ENCODE measurements around the gene CDC42BPG.

Gene CDC42BPG

GRCh38 chr11:64844330-64845128, at the start of gene CDC42BPG:
Gene CDC42BPG, minus strand, starts transcription at chr11:64844653. Its CDS starts 84 bp downstream, at chr11:64844569.
- peak; percentile 54 for DNase-seq

- no peak for DNase-seq
Measured at GRCh38 chr11:64893194-64894069, 49.0 kb upstream of the CDC42BPG start.

DNA sequence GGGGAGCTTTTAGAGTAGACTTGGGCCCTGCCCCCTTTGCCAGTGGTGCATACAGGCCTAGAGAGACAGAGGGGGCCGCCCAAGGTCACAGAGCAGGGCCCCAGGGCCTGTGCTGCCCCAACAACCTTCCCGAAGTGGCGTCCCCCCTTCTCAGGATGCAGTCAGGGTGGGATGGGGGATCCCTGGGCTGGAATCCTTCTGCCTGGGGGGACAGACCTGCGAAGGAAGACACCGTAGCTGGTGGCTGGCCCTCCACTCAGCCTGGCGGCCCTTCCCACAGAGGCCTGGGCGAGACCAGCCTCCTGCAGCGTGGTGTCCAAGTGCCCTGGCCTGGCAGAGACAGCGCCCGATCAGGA, 48.4 kb upstream of the CDC42BPG start:
- DNase-seq: no peak

DNA sequence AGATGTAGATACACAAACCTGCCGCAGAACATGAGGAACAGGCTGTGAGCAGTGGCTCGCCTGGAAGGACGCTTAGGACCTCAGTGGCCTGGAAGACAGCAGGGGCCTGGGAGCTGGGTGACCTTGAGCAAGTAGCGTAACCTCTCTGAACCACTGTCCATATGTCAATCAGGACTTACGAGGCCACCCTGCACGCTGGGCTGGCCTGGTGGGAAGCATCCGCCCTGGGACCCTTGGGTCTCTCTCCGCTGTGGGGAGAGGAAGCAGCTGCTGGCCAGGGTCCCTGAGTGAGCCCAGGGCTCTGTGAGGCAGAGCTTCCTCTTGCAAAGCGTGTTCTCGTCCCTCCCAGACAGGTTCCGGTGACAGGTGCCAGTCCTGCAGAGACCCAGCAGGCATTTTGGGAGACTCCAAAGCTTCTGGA, 48.0 kb upstream of the CDC42BPG start:
- DNase-seq: no peak

DNA sequence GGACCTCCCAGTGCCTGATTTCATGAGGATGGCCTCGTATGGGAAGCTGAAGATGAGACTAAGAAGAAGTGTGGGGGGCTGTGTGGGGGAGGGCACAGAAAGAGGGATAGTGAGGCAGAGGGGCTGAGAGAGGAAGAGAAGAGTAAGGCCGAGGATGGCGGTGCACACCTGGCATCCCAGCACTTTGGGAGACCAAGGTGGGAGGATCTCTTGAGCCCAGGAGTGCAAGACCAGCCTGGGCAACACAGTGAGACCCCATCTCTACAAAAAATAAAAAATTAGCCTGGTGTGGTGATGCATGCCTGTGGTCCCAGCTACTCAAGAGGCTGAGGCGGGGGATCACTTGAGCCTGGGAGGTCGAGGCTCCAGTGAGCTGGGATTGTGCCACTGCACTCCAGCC, 47.4 kb upstream of the CDC42BPG start:
- no peak for DNase-seq

DNA sequence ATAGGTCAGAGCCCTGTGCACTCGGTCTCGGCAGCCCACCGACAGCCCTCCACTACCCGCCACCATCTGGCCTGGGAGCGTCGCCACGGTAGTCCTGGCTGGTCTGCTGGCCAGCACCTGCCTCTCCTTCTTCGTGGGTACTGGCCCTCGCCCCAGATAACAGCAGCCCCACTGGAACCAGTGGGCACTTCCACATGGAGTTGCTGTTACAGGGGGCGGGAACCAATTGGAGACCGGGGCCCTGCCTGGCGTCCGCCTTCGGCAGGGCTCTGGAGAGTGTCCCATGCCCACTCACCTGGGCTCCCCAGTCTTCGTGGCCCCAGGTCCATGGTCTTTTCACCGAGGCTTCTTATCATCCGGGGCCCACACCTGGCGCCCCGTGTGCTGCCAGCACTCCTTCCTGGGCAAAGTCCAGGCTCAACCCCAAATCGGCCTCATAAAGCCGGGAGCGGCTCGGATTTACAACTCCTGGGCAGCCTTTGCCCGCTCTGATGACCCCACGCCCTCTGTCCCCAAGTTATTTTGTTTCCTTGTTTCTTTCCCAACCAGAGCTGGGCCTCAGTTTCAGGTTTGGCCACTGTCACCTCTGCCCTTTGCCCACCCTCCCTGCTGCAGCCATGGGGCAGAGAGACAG, 46.9 kb upstream of the CDC42BPG start:
- DNase-seq: no peak

- no peak for DNase-seq
Measured at GRCh38 chr11:64890522-64890939, 46.1 kb upstream of the CDC42BPG start.

- no peak for DNase-seq
Measured at GRCh38 chr11:64888729-64889511, 44.5 kb upstream of the CDC42BPG start.

GRCh38 chr11:64888406-64888728, 43.9 kb upstream of the CDC42BPG start:
- DNase-seq: no peak

DNA sequence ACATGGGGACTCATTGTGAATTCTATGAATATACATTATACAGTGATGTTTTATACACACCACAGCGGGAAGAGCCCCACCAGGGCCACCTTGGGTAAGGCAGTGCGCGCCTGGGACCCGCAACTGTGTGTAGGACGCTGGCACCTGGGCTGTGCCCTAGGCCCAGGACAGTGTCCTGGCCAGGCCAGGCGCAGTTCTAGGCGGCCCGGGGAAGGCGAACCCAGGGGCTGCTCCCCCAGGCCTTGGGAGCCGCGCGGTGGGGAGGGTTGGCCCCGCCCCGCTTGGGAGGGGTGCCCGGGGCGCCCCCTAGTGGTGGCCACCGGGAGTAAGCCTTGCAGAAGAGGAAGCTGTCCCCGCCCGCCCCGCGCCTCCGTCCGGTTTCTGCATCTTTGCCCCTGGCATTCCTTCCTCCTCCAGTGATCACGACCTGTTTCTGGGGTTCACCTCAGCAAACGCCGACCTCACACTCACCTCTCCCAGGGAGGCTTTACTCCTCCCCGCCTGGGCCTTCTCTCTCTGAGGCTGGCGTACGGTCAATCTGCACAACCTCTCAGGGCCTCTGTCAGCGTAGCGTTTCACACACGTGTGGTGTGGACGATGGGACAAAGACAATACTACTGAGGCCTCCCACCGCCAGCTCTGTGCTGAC, 43.4 kb upstream of the CDC42BPG start:
- DNase-seq: peak; percentile 62

- no peak for DNase-seq
Measured at GRCh38 chr11:64887234-64887756, 42.8 kb upstream of the CDC42BPG start.

DNA sequence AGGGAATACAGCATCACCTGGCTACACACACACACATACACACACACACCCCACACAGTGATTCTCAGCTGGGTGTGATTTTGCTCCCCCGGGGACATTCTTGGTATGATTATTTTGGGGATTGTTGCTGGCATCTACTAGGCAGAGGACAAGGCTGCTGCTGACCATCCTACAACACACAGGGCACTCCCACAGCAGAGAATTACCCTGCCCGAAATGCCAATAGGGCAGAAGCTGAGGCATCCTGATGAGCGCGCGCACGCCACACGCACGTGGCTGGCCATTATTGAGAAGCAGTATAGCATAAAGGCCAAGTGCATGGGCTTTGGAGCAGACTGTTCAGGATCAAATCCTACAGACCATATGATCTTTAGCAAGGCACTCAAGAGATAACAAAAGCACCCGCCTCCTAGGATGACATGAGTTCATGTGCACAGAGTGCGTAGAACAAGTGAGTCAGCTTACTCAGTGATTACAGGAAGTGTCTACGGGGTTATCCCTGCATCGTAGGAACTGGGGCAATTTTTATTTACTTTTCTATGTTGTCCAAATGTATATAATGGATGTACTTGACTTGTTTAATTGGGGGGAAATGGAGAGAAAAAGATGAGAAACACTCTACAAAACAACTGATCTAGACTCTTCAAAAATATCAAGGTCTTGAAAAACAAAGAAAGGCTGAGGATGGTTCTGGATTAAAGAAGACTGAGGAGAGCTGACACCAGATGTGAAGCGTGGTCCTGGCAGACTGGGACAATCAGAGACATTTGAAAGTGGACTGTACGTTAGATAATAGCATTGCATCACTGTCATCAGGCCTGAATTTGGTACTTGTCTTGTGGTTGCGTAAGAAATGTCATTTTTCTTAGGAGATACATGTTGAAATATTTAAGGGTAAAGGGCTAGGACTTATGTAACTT, 41.2 kb upstream of the CDC42BPG start:
- no peak for DNase-seq

GRCh38 chr11:64884019-64884418, 39.6 kb upstream of the CDC42BPG start:
- DNase-seq: no peak

GRCh38 chr11:64883575-64883974, 39.1 kb upstream of the CDC42BPG start:
- no peak for DNase-seq

GRCh38 chr11:64882243-64882642, 37.8 kb upstream of the CDC42BPG start:
- DNase-seq: no peak

GRCh38 chr11:64881476-64881875, 37.0 kb upstream of the CDC42BPG start:
- DNase-seq: no peak

DNA sequence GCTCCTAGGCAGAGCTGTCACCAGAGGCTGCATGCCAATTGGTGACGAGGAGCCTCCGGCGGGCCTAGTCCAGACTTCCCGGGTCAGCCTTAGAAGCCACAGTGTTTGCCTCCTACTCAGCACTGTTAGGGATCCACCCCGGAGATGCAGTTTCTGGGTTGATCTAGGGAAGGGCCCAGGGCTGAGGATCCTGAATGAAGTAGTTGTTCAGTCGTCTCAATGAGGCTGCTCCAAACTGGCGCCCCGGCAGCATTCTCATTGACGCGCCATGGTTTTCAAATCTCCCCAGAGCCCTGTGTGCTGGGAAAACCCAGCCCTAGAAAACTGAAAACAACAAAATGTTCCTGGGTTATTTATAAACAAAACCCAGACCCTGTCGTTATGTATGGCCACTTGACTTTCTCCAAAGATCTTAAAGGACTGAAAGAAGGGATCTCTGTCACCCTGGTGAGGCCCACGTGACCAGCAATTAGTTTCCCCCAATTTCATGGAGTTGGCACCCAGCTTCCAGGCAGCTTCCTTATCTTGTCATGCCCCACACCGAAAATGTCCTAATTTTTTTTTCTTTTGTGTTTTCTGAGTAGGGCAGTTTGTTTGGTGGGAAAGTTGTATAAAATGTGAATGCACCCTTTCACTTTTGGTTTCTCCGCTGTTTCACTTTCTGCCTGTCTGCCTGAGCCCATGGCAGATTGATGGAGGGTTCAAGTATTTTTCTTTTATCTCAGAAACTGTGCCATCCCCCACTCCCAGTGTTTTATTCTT, 36.0 kb upstream of the CDC42BPG start:
- DNase-seq: no peak

- DNase-seq: no peak
Measured at GRCh38 chr11:64879244-64879900, 34.9 kb upstream of the CDC42BPG start.

DNA sequence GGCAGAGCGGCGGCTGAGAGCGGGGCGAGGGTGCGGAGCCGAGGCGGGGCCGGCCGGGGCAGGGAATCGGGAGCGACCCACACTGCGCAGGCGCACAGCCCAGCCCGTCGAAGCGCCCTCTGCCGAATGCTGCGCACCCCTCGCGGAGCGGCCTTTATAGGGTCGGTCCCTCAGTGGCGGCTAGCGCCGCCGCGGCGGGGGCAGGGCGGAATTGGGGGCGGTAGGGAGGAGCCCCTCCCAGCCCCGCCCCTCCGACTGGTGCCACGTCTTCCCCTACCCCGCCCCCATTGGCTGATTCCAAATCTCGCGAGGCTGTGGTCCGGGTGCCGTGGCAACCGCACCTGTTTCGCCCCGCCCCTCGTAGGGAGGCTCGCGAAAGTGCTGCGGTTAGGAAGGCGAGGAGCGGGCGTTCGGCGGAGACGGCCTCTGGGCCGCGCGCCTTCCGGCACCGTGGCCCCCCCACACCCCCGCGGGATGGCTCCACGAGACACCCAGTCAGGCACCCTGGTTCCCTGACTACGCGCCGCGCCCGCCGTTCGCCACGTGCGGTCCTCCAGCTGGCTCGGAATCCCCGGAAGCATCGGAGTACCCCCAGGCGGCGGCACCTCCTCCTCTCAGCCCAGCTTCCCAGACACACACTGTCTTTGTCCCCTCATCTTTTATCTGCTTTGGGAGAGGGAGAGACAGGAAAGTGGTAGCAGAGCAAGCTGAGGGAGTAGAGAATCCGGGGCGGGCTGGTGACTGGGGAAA, 34.2 kb upstream of the CDC42BPG start, which contains the start of gene EHD1:
TSS of gene EHD1 (minus strand) at position 128 of the 750 bp plus-strand sequence. CDS start 157 bp downstream, outside the sequence.
- DNase-seq: peak; percentile 97
